Esophagus squamous epithelium (tissue), 5 donors: Measurements from ENCODE around the gene MBD5. TPM values are rescaled to one million over a fixed set of nuclear protein-coding genes. Genes with fewer than 3 reads are reported as not detected.

ENCODE experiments used
- DNase-seq: peaks from one replicate; lab custom pipeline; 2025; lab: John Stamatoyannopoulos, UW
- H3K27ac ChIP-seq, 4 donors: fragments of 200-600 bp; sonication (generic); one replicate each; pipeline ENCODE4 v1.5.1; 2016 to 2019; ENCODE audit warnings: mild to moderate bottlenecking in 1 of 4
- H3K27me3 ChIP-seq, 4 donors: fragments of 200-600 bp; sonication (generic); 1 replicate in 3 of 4; 2 replicates in 1 of 4; pipeline versions ENCODE4 v1.5.1 to v1.6.0; 2017 to 2021; ENCODE audit warnings: antibody characterized with exemption in 1 of 4
- H3K36me3 ChIP-seq, 3 donors: fragments of 200-600 bp; sonication (generic); one replicate each; pipeline ENCODE4 v1.5.1; 2016 to 2019
- H3K4me1 ChIP-seq, 3 donors: fragments of 200-600 bp; sonication (generic); one replicate each; pipeline ENCODE4 v1.5.1; 2017 to 2019
- H3K4me3 ChIP-seq, 4 donors: fragments of 200-600 bp; sonication (generic); 1 replicate in 3 of 4; 2 replicates in 1 of 4; pipeline ENCODE4 v1.5.1; 2016 to 2019; ENCODE audit warnings: mild to moderate bottlenecking in 2 of 4, moderate library complexity in 1 of 4
- H3K9me3 ChIP-seq, 3 donors: fragments of 200-600 bp; sonication (generic); one replicate each; pipeline ENCODE4 v1.5.1; 2016 to 2019
- POLR2A ChIP-seq, 4 donors: fragments of 450-650 bp; IDR thresholded peaks; one replicate each; pipeline ENCODE4 v1.6.1; 2017; ENCODE audit warnings: antibody characterized with exemption in 4 of 4, mild to moderate bottlenecking in 4 of 4, moderate library complexity in 3 of 4
- WGBS, 2 donors: methylation state at CpG; one replicate each; pipeline ENCODE4 v1.1.5; 2018; 5-methylcytosine and 5-hydroxymethylcytosine counted together
- intact Hi-C: fragments of 100-400 bp; cut with DNase I; formaldehyde crosslinking; loops from one replicate; pipeline ENCODE4 v1.15.0; 2022
- total RNA-seq, 4 donors: library from RNA; depleted of rRNA; stranded (reverse); fragments of >200 nt; gene quantifications; one replicate each; pipeline ENCODE4 v1.1.0, GENCODE V29; 2016
- TF ChIP-seq, protein P1 (sequence below), 6 experiments: fragments of 450-650 bp in 4 of 6; fragments of 200-600 bp in 2 of 6; sonication (generic) in 2 of 6; IDR thresholded peaks; one replicate each; pipeline ENCODE4 v1.5.1; 2016 to 2019; ENCODE audit warnings: antibody characterized with exemption in 6 of 6, mild to moderate bottlenecking in 4 of 6, moderate library complexity in 4 of 6
- donor health status: DM: yes; HTN: yes; CAD: no.

Gene MBD5
- total RNA-seq, 4 donors from 2014 or later, result 11.8 to 23.8 (median 14.0) TPM

DNA sequence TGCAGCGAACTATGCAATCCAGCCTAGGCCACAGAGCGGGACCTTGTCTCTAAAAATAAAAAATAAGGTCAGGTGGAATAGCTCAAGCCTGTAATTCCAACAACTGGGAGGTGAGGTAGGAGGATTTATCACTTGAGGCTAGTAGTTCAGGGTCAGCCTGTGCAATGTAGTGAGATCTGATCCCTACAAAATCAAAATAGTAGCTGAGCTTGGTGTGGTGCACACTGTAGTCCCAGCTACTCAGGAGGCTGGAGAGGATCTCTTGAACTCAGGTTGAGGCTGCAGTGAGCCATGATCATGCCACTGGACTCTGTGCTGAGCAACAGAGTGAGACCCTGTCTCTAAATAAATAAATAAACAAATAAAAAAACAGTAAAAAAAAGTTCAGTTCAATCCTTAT is 5.7 kb downstream of the MBD5 start:
- intact Hi-C loops, result no loop called here
- no peaks in the 10 kb centered on the region for H3K9me3 ChIP-seq
- no peaks in the 10 kb centered on the region for H3K36me3 ChIP-seq
- DNase-seq, result no peak
- H3K4me3 ChIP-seq, result no peak overlapping the region
- H3K4me1 ChIP-seq, result peaks cover 0 to 27% (median 6%) of the 10 kb centered on the region in 3 donors
- no peak overlapping the region for H3K27ac ChIP-seq
- 86 to 96% methylated on average over 2 of the region's 2 CpGs for WGBS, 2 donors
- TF ChIP-seq POLR2A (IDR thresholded peaks at IDR 0.05), result no peak
- TF ChIP-seq, protein P1, sequence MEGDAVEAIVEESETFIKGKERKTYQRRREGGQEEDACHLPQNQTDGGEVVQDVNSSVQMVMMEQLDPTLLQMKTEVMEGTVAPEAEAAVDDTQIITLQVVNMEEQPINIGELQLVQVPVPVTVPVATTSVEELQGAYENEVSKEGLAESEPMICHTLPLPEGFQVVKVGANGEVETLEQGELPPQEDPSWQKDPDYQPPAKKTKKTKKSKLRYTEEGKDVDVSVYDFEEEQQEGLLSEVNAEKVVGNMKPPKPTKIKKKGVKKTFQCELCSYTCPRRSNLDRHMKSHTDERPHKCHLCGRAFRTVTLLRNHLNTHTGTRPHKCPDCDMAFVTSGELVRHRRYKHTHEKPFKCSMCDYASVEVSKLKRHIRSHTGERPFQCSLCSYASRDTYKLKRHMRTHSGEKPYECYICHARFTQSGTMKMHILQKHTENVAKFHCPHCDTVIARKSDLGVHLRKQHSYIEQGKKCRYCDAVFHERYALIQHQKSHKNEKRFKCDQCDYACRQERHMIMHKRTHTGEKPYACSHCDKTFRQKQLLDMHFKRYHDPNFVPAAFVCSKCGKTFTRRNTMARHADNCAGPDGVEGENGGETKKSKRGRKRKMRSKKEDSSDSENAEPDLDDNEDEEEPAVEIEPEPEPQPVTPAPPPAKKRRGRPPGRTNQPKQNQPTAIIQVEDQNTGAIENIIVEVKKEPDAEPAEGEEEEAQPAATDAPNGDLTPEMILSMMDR (IDR thresholded peaks at IDR 0.05), result no peak
- H3K27me3 ChIP-seq, result no peaks in the 10 kb centered on the region

DNA sequence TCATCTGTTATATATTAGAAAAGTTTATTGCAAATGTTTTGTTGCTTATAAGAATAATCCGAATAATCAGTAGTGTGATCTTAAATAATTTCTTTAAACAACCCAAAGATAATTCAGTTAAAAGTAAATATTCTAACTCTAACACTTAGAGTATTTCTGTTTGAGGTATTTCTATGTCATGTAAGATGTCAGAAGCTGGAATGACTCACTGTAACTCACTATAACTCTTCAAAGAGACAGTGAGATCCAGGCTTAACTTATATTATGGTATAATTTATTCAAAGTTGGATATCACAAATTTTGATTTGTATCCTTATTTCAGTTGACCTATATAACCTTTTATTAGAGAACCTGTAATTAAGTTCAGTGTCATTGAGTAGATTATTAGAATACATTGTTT is 6.9 kb downstream of the MBD5 start:
- intact Hi-C loops, result no loop called here
- Histone ChIP-seq H3K4me3 (no peak overlapping the region), H3K9me3 (no peaks in the 10 kb centered on the region), H3K27me3 (no peaks in the 10 kb centered on the region), H3K4me1 (peaks cover 0 to 14% (median 6%) of the 10 kb centered on the region in 3 donors), H3K36me3 (no peaks in the 10 kb centered on the region), H3K27ac (no peak overlapping the region)
- DNase-seq, result no peak
- 84 to 91% methylated on average over 1 of the region's 1 CpG for WGBS, 2 donors
- TF ChIP-seq POLR2A (IDR thresholded peaks at IDR 0.05), result no peak
- TF ChIP-seq, protein P1 (IDR thresholded peaks at IDR 0.05), result no peak

DNA sequence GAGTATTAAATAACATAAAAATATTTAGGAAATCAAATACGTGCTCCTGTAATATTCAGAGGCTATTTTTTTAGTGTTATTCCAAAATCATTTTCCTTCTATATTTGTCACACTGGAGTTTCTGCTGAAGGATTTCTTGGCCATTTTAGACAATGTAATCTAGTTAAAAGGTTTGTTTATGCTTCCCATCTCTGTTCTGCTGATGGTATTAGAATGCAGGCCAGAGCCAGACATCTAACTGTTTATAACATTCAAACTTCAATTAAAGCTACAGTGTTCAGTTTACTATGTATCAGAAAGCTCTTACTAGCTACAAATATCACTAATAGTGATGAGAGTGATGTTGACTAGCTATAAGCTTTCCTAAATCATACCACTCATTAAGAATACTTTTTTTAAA is 7.9 kb downstream of the MBD5 start:
- Histone ChIP-seq H3K27me3 (no peaks in the 10 kb centered on the region), H3K4me1 (peaks cover 0 to 7% (median 5%) of the 10 kb centered on the region in 3 donors), H3K27ac (no peak overlapping the region), H3K36me3 (no peaks in the 10 kb centered on the region), H3K9me3 (no peaks in the 10 kb centered on the region), H3K4me3 (no peak overlapping the region)
- intact Hi-C loops, result no loop called here
- TF ChIP-seq, protein P1 (IDR thresholded peaks at IDR 0.05), result no peak
- 67 to 71% methylated on average over 1 of the region's 1 CpG for WGBS, 2 donors
- no peak for DNase-seq

DNA sequence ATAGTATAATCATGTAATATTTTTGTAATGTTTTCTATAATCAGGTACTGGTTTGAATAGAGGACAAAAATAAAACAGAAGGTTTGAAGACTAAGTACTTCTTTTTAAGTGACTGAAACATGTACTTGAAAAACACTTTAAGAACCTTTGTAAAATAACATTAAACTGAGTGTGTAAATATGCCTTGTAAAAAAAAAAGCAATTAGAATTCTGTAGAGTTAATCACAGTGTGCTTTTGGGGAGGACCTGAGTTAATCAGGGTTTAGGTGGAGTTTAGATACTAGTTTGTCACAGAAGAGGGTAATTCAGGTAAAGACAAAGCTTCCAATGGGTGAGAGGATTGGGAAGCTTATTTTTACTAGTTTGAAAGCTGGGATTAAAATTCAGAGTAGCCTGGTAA is 10.3 kb downstream of the MBD5 start:
- Histone ChIP-seq H3K36me3 (no peaks in the 10 kb centered on the region), H3K27me3 (no peaks in the 10 kb centered on the region), H3K4me3 (no peak overlapping the region), H3K4me1 (no peaks in the 10 kb centered on the region), H3K9me3 (no peaks in the 10 kb centered on the region), H3K27ac (no peak overlapping the region)
- intact Hi-C loops, result no loop called here
- TF ChIP-seq POLR2A (IDR thresholded peaks at IDR 0.05), result no peak
- TF ChIP-seq, protein P1 (IDR thresholded peaks at IDR 0.05), result no peak
- DNase-seq, result no peak

DNA sequence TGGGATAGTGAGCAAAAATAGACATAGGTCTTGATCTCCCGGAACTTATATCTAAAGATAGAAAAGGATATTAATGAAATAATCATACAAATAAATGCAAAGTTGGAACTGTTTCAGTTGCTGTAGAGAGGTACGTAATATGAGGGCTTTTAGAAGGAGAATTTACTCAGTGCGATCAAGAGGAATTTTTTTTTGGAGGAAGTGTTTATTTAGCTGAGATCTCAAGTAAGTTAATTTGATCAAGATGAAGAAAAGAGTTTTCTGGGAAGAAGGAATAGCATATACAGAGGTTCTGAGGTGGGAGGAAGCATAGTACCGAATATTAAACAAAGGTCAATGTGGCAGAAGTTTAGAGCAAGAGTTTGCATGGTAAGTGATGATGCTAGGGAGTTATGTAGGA is 11.3 kb downstream of the MBD5 start:
- WGBS, 2 donors, result 67 to 87% methylated on average over 4 of the region's 4 CpGs
- Histone ChIP-seq H3K36me3 (no peaks in the 10 kb centered on the region), H3K27me3 (no peaks in the 10 kb centered on the region), H3K4me3 (no peak overlapping the region), H3K27ac (no peak overlapping the region), H3K4me1 (no peaks in the 10 kb centered on the region), H3K9me3 (no peaks in the 10 kb centered on the region)
- TF ChIP-seq, protein P1 (IDR thresholded peaks at IDR 0.05), result no peak
- DNase-seq, result no peak
- intact Hi-C loops, result no loop called here
